Memory B cell (primary cell): ENCODE measurements around the gene OR52E5.

ENCODE experiments used
- ATAC-seq: fragments of 150-1000 bp; cut with Tn5 transposase; 2 replicates; pipeline ENCODE4 v1.10.0; 2021; ENCODE audit warnings: low read depth, mild to moderate bottlenecking, moderate library complexity
- DNase-seq, 2 donors: peaks; one replicate each; pipeline ENCODE4 v3.0.0; 2022; ENCODE audit warnings: low spot score in 2 of 2
- H3K27ac Mint-ChIP-seq: one replicate; pipeline ENCODE4 v1.8.0; 2022; ENCODE audit warnings: mild to moderate bottlenecking, moderate library complexity, mixed read lengths
- H3K27me3 Mint-ChIP-seq: one replicate; pipeline ENCODE4 v1.8.0; 2022; ENCODE audit warnings: mixed read lengths
- H3K36me3 Mint-ChIP-seq: one replicate; pipeline ENCODE4 v1.8.0; 2022; ENCODE audit warnings: mild to moderate bottlenecking, mixed read lengths
- H3K4me1 Mint-ChIP-seq: one replicate; pipeline ENCODE4 v1.8.0; 2022; ENCODE audit warnings: mixed read lengths
- H3K4me3 Mint-ChIP-seq: one replicate; pipeline ENCODE4 v1.8.0; 2022; ENCODE audit warnings: mild to moderate bottlenecking, moderate library complexity, mixed read lengths
- H3K9me3 Mint-ChIP-seq: one replicate; pipeline ENCODE4 v1.8.0; 2022; ENCODE audit warnings: mixed read lengths

Gene OR52E5

GRCh38 chr11:5923427-5923776 is 30.4 kb downstream of the OR52E5 start:
- no peaks in the 10 kb centered on the region for H3K36me3 Mint-ChIP-seq
- H3K4me3 Mint-ChIP-seq = no peak overlapping the region
- H3K27ac Mint-ChIP-seq = no peak overlapping the region
- no peak for ATAC-seq
- no peak for DNase-seq
- no peaks in the 10 kb centered on the region for H3K4me1 Mint-ChIP-seq
- peaks cover 17% of the 10 kb centered on the region for H3K9me3 Mint-ChIP-seq
- H3K27me3 Mint-ChIP-seq = no peaks in the 10 kb centered on the region

GRCh38 chr11:5923794-5924193 is 30.8 kb downstream of the OR52E5 start:
- ATAC-seq (no peak), DNase-seq (no peak)
- no peaks in the 10 kb centered on the region for H3K36me3 Mint-ChIP-seq
- H3K4me1 Mint-ChIP-seq = no peaks in the 10 kb centered on the region
- H3K27ac Mint-ChIP-seq = no peak overlapping the region
- H3K27me3 Mint-ChIP-seq = no peaks in the 10 kb centered on the region
- peaks cover 19% of the 10 kb centered on the region for H3K9me3 Mint-ChIP-seq
- no peak overlapping the region for H3K4me3 Mint-ChIP-seq

- Mint-ChIP-seq H3K27ac (no peak overlapping the region), H3K9me3 (peaks cover 23% of the 10 kb centered on the region), H3K27me3 (peaks cover 3% of the 10 kb centered on the region)
Measured at GRCh38 chr11:5928271-5928670, 35.3 kb downstream of the OR52E5 start.

GRCh38 chr11:5928811-5929210 is 35.8 kb downstream of the OR52E5 start:
- Mint-ChIP-seq H3K4me1 (no peaks in the 10 kb centered on the region), H3K27me3 (peaks cover 3% of the 10 kb centered on the region), H3K36me3 (no peaks in the 10 kb centered on the region), H3K4me3 (no peak overlapping the region), H3K27ac (no peak overlapping the region), H3K9me3 (peaks cover 23% of the 10 kb centered on the region)
- ATAC-seq (no peak), DNase-seq (no peak)

More at GRCh38 chr11:5928271-5928670, 35.3 kb downstream of the OR52E5 start:
- Mint-ChIP-seq H3K36me3 (no peaks in the 10 kb centered on the region), H3K4me3 (no peak overlapping the region), H3K4me1 (no peaks in the 10 kb centered on the region)
- no peak for ATAC-seq
- no peak for DNase-seq

- peaks cover 3% of the 10 kb centered on the region for H3K27me3 Mint-ChIP-seq
- no peaks in the 10 kb centered on the region for H3K4me1 Mint-ChIP-seq
- ATAC-seq (no peak), DNase-seq (no peak)
- H3K27ac Mint-ChIP-seq = no peak overlapping the region
- H3K9me3 Mint-ChIP-seq = peaks cover 20% of the 10 kb centered on the region
- no peaks in the 10 kb centered on the region for H3K36me3 Mint-ChIP-seq
- no peak overlapping the region for H3K4me3 Mint-ChIP-seq
Measured at GRCh38 chr11:5929571-5930368, 36.8 kb downstream of the OR52E5 start.

GRCh38 chr11:5930614-5931013 is 37.6 kb downstream of the OR52E5 start:
- Mint-ChIP-seq H3K4me1 (no peaks in the 10 kb centered on the region), H3K27ac (no peak overlapping the region), H3K36me3 (no peaks in the 10 kb centered on the region), H3K27me3 (peaks cover 3% of the 10 kb centered on the region), H3K9me3 (peaks cover 18% of the 10 kb centered on the region), H3K4me3 (no peak overlapping the region)
- DNase-seq = no peak
- no peak for ATAC-seq

- H3K27ac Mint-ChIP-seq = no peak overlapping the region
- no peak for DNase-seq
Measured at GRCh38 chr11:5931061-5931460, 38.1 kb downstream of the OR52E5 start.

GRCh38 chr11:5932671-5933070 is 39.7 kb downstream of the OR52E5 start:
- Mint-ChIP-seq H3K36me3 (no peaks in the 10 kb centered on the region), H3K4me1 (no peaks in the 10 kb centered on the region), H3K27me3 (peaks cover 3% of the 10 kb centered on the region), H3K4me3 (no peak overlapping the region), H3K9me3 (peaks cover 17% of the 10 kb centered on the region), H3K27ac (no peak overlapping the region)
- DNase-seq = no peak
- no peak for ATAC-seq

More at GRCh38 chr11:5931061-5931460, 38.1 kb downstream of the OR52E5 start:
- Mint-ChIP-seq H3K4me1 (no peaks in the 10 kb centered on the region), H3K4me3 (no peak overlapping the region), H3K36me3 (no peaks in the 10 kb centered on the region), H3K9me3 (peaks cover 17% of the 10 kb centered on the region), H3K27me3 (peaks cover 3% of the 10 kb centered on the region)
- no peak for ATAC-seq

- H3K27me3 Mint-ChIP-seq = peaks cover 4% of the 10 kb centered on the region
- H3K36me3 Mint-ChIP-seq = no peaks in the 10 kb centered on the region
- no peak overlapping the region for H3K27ac Mint-ChIP-seq
- peaks cover 16% of the 10 kb centered on the region for H3K9me3 Mint-ChIP-seq
- no peak for ATAC-seq
- H3K4me3 Mint-ChIP-seq = no peak overlapping the region
- no peaks in the 10 kb centered on the region for H3K4me1 Mint-ChIP-seq
- no peak for DNase-seq
Measured at GRCh38 chr11:5933116-5933515, 40.1 kb downstream of the OR52E5 start.

- Mint-ChIP-seq H3K9me3 (peaks cover 2% of the 10 kb centered on the region), H3K4me1 (no peaks in the 10 kb centered on the region), H3K27ac (no peak overlapping the region), H3K27me3 (peaks cover 1% of the 10 kb centered on the region), H3K36me3 (no peaks in the 10 kb centered on the region), H3K4me3 (no peak overlapping the region)
- DNase-seq (no peak), ATAC-seq (no peak)
Measured at GRCh38 chr11:5937868-5938602, 45.0 kb downstream of the OR52E5 start.

GRCh38 chr11:5938603-5938965 is 45.6 kb downstream of the OR52E5 start:
- ATAC-seq = no peak

GRCh38 chr11:5940748-5941147 is 47.7 kb downstream of the OR52E5 start:
- DNase-seq (no peak), ATAC-seq (no peak)
- Mint-ChIP-seq H3K4me3 (no peak overlapping the region), H3K4me1 (no peaks in the 10 kb centered on the region), H3K27me3 (peaks cover 1% of the 10 kb centered on the region), H3K9me3 (peaks cover 2% of the 10 kb centered on the region), H3K36me3 (no peaks in the 10 kb centered on the region), H3K27ac (no peak overlapping the region)

More at GRCh38 chr11:5938603-5938965, 45.6 kb downstream of the OR52E5 start:
- Mint-ChIP-seq H3K36me3 (no peaks in the 10 kb centered on the region), H3K4me3 (no peak overlapping the region), H3K27ac (no peak overlapping the region), H3K27me3 (peaks cover 1% of the 10 kb centered on the region), H3K9me3 (peaks cover 2% of the 10 kb centered on the region), H3K4me1 (no peaks in the 10 kb centered on the region)
- DNase-seq = no peak

- Mint-ChIP-seq H3K27me3 (peaks cover 1% of the 10 kb centered on the region), H3K36me3 (no peaks in the 10 kb centered on the region)
Measured at GRCh38 chr11:5941951-5942350, 48.9 kb downstream of the OR52E5 start, which contains the start of gene OR56A3. TSS of gene OR56A3 (plus strand) at chr11:5942251. CDS start at chr11:5947347, 5,096 bp downstream.

More at GRCh38 chr11:5941951-5942350, 48.9 kb downstream of the OR52E5 start, which contains the start of gene OR56A3:
- no peak within 1 kb of the TSS for H3K27ac Mint-ChIP-seq
- ATAC-seq = no peak
- no peak within 1 kb of the TSS for H3K4me3 Mint-ChIP-seq
- DNase-seq = no peak
- peaks cover 2% of the 10 kb centered on the region for H3K9me3 Mint-ChIP-seq
- H3K4me1 Mint-ChIP-seq = no peaks in the 10 kb centered on the region
